Measurements from ENCODE around the gene SHCBP1L. TPM values are rescaled to one million over a fixed set of nuclear protein-coding genes. Genes with fewer than 3 reads are reported as not detected.

SHCBP1L gene
- polyA plus RNA-seq, 2 donors, result not detected

DNA sequence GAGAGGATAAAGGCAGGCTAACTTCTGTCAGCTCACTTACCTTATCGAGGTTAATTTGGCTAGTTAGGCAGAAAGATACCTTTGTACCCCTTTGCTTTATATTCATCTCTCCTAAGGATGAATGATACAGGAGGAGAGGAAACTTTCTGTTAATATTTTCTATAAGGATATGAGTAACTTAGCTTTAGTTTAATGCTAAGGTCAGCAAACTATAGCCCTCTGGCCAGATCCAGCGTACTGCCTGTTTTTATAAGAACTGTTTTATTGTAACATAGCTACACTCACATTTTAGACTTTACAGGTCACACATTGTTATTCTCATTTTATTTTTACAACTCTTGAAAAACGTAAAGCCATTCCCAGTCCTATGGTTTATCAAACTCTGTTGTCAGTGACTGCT, 95.8 kb downstream of the SHCBP1L start:
- Histone ChIP-seq H3K9me3 (ENCODE audit: control insufficient read depth in 2 of 2, insufficient read depth in 1 of 2, low read depth in 1 of 2, low read length in 1 of 2) (no peaks in the 10 kb centered on the region), H3K36me3 (ENCODE audit: control insufficient read depth in 2 of 2, insufficient read depth in 2 of 2, low read length in 1 of 2) (peaks cover 5 to 15% of the 10 kb centered on the region in 2 donors), H3K4me3 (ENCODE audit: low read depth in 1 of 2, low read length in 2 of 2) (no peak overlapping the region), H3K27me3 (ENCODE audit: control insufficient read depth in 1 of 2, insufficient read depth in 2 of 2, low read length in 2 of 2) (no peaks in the 10 kb centered on the region), H3K4me1 (ENCODE audit: control insufficient read depth in 2 of 2, insufficient read depth in 2 of 2, low read length in 1 of 2) (no peaks in the 10 kb centered on the region), H3K27ac (ENCODE audit: low read depth in 2 of 2, low read length in 1 of 2) (no peak overlapping the region)
- 89 to 96% methylated on average over 3 of the region's 3 CpGs for WGBS, 2 donors

DNA sequence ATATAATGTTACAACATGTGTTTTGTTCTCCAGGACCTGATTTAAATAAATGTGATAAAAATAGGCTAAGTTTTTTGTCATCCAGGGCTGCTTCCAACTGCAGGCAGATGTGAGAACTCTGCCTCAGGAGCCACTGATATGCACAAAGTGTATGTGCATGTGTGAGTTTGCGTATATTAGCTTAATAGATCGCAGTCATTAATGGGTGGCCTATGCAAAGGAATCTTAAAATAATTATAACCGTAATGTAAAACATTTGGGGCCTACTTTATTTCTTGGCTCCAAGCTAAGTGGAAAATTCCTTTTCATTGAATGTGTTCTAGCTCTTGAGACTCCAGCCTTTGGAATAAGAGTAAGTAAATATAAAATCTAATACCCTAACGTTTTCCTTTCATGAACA, 97.1 kb downstream of the SHCBP1L start:
- Histone ChIP-seq H3K9me3 (ENCODE audit: control insufficient read depth in 2 of 2, insufficient read depth in 1 of 2, low read depth in 1 of 2, low read length in 1 of 2) (no peaks in the 10 kb centered on the region), H3K27ac (ENCODE audit: low read depth in 2 of 2, low read length in 1 of 2) (no peak overlapping the region), H3K27me3 (ENCODE audit: control insufficient read depth in 1 of 2, insufficient read depth in 2 of 2, low read length in 2 of 2) (no peaks in the 10 kb centered on the region), H3K4me1 (ENCODE audit: control insufficient read depth in 2 of 2, insufficient read depth in 2 of 2, low read length in 1 of 2) (no peaks in the 10 kb centered on the region), H3K4me3 (ENCODE audit: low read depth in 1 of 2, low read length in 2 of 2) (no peak overlapping the region), H3K36me3 (ENCODE audit: control insufficient read depth in 2 of 2, insufficient read depth in 2 of 2, low read length in 1 of 2) (peaks cover 9 to 18% of the 10 kb centered on the region in 2 donors)
- WGBS, 2 donors, result 61 to 67% methylated on average over 4 of the region's 4 CpGs

DNA sequence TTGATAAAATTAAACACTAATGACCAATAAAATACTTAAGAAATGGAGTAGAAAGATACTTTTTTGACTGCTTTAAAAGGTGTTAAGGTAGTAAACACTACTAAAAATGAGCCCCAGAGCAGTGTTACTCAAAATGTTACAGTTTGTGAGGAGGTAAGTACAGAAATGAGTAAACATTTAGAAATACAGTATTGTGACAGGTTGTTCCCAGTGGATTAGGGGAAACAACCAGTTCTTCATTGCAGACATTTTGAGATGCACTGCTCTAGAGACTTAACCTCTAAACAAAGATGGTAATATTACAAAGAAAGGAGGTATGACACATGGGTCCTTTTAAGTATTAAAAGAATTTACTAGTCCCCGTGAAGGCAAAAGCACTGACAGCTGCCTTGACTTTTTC, 101.1 kb downstream of the SHCBP1L start:
- 85 to 93% methylated on average over 1 of the region's 1 CpG for WGBS, 2 donors
- Histone ChIP-seq H3K9me3 (ENCODE audit: control insufficient read depth in 2 of 2, insufficient read depth in 1 of 2, low read depth in 1 of 2, low read length in 1 of 2) (no peaks in the 10 kb centered on the region), H3K27me3 (ENCODE audit: control insufficient read depth in 1 of 2, insufficient read depth in 2 of 2, low read length in 2 of 2) (no peaks in the 10 kb centered on the region), H3K4me1 (ENCODE audit: control insufficient read depth in 2 of 2, insufficient read depth in 2 of 2, low read length in 1 of 2) (no peaks in the 10 kb centered on the region), H3K4me3 (ENCODE audit: low read depth in 1 of 2, low read length in 2 of 2) (no peak overlapping the region), H3K36me3 (ENCODE audit: control insufficient read depth in 2 of 2, insufficient read depth in 2 of 2, low read length in 1 of 2) (peaks cover 9 to 15% of the 10 kb centered on the region in 2 donors), H3K27ac (ENCODE audit: low read depth in 2 of 2, low read length in 1 of 2) (no peak overlapping the region)

DNA sequence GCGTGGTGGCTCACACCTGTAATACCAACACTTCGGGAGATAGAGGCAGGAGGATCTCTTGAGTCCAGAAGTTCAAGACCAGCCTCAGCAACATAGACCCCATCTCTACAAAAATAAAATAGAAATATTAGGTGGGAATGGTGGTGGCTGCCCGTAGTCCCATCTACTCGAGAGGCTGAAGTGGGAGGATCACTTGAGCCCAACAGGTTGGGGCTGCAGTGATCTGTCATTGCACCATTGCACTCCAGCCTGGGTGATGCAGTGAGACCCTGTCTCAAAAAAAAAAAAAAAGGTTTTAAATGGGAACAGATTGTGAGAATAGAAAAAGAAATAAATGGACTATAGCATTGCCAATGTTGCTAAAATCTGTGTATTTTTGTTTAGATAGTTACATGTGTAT, 102.6 kb downstream of the SHCBP1L start:
- no peaks in the 10 kb centered on the region for H3K27me3 ChIP-seq (ENCODE audit: control insufficient read depth in 1 of 2, insufficient read depth in 2 of 2, low read length in 2 of 2)
- WGBS, 2 donors, result 88 to 97% methylated on average over 4 of the region's 4 CpGs

More for the DNA sequence above, 102.6 kb downstream of the SHCBP1L start:
- H3K4me1 ChIP-seq (ENCODE audit: control insufficient read depth in 2 of 2, insufficient read depth in 2 of 2, low read length in 1 of 2), result no peaks in the 10 kb centered on the region
- H3K4me3 ChIP-seq (ENCODE audit: low read depth in 1 of 2, low read length in 2 of 2), result no peak overlapping the region
- H3K36me3 ChIP-seq (ENCODE audit: control insufficient read depth in 2 of 2, insufficient read depth in 2 of 2, low read length in 1 of 2), result peaks cover 7 to 14% of the 10 kb centered on the region in 2 donors
- no peaks in the 10 kb centered on the region for H3K9me3 ChIP-seq (ENCODE audit: control insufficient read depth in 2 of 2, insufficient read depth in 1 of 2, low read depth in 1 of 2, low read length in 1 of 2)
- H3K27ac ChIP-seq (ENCODE audit: low read depth in 2 of 2, low read length in 1 of 2), result no peak overlapping the region

Other genes with a start within 250 kb of the SHCBP1L start
- gene NPL, start 163.4 kb downstream of the SHCBP1L start, polyA plus RNA-seq, result 1 to 10 TPM; 5.5 to 7.2 TPM
- 10 to 100 TPM; 38.6 to 70.5 TPM for gene DHX9, start 113.8 kb downstream of the SHCBP1L start, polyA plus RNA-seq
- 10 to 100 TPM in 1 of 2 donors, 1 to 10 TPM in 1; 7.0 to 17.6 TPM for gene LAMC1, start 70.3 kb upstream of the SHCBP1L start, polyA plus RNA-seq
- gene LAMC2, start 233.1 kb upstream of the SHCBP1L start, polyA plus RNA-seq, result 1 to 10 TPM; 4.2 to 4.3 TPM

Measured in esophagus (tissue), 2 donors.